Breast epithelium (tissue), 4 donors: Measurements from ENCODE around the gene HOMER1. TPM values are rescaled to one million over a fixed set of nuclear protein-coding genes. Genes with fewer than 3 reads are reported as not detected.

Experiments used
- DNase-seq, 2 donors: peaks; one replicate each; pipeline ENCODE4 v3.0.0-alpha.2; 2019; ENCODE audit warnings: low spot score in 2 of 2
- H3K27ac ChIP-seq, 2 donors: fragments of 200-600 bp; sonication (generic) in 1 of 2; one replicate each; pipeline ENCODE4 v1.5.1; 2016 to 2019; ENCODE audit warnings: mild to moderate bottlenecking in 1 of 2
- H3K27me3 ChIP-seq, 2 donors: fragments of 200-600 bp; sonication (generic) in 1 of 2; one replicate each; pipeline versions ENCODE4 v1.5.1 to v1.6.0; 2017 to 2019; ENCODE audit warnings: control low read depth in 1 of 2, mild to moderate bottlenecking in 1 of 2
- H3K36me3 ChIP-seq: fragments of 200-600 bp; one replicate; pipeline ENCODE4 v1.5.1; 2019
- H3K4me1 ChIP-seq, 2 donors: fragments of 200-600 bp; sonication (generic); one replicate each; pipeline ENCODE4 v1.5.1; 2016 to 2019; ENCODE audit warnings: control low read depth in 1 of 2
- H3K4me3 ChIP-seq, 3 donors: fragments of 200-600 bp; sonication (generic); 1 replicate in 2 of 3; 2 replicates in 1 of 3; pipeline ENCODE4 v1.5.1; 2016 to 2019; ENCODE audit warnings: mild to moderate bottlenecking in 3 of 3, moderate library complexity in 2 of 3
- H3K9me3 ChIP-seq, 2 donors: fragments of 200-600 bp; sonication (generic) in 1 of 2; one replicate each; pipeline ENCODE4 v1.5.1; 2016 to 2019; ENCODE audit warnings: control low read depth in 1 of 2
- CTCF ChIP-seq, 3 donors: fragments of 450-650 bp; IDR thresholded peaks; one replicate each; pipeline ENCODE4 v1.5.1; 2016 to 2017; ENCODE audit warnings: antibody characterized with exemption in 3 of 3, mild to moderate bottlenecking in 3 of 3, moderate library complexity in 3 of 3
- POLR2A ChIP-seq: fragments of 450-650 bp; IDR thresholded peaks from one replicate; pipeline ENCODE4 v1.6.1; 2016; ENCODE audit warnings: antibody characterized with exemption, mild to moderate bottlenecking, moderate library complexity
- POLR2AphosphoS5 ChIP-seq, 3 donors: sonication (generic); formaldehyde crosslinking; IDR thresholded peaks; one replicate each; pipeline ENCODE4 v1.6.1; 2017; ENCODE audit warnings: antibody characterized with exemption in 3 of 3
- intact Hi-C: fragments of 100-400 bp; cut with DNase I; formaldehyde crosslinking; loops from one replicate; pipeline ENCODE4 v1.15.1; 2023; ENCODE audit warnings: low total_unique reads
- total RNA-seq, 3 donors: library from RNA; depleted of rRNA; stranded (reverse); fragments of >200 nt; gene quantifications; one replicate each; pipeline ENCODE4 v1.1.0, GENCODE V29; 2016

The HOMER1 gene
- total RNA-seq, 3 donors from 2014 or later, result 3.2 to 26.2 (median 18.7) TPM

GRCh38 chr5:79546782-79547428, 33.0 kb upstream of the HOMER1 start:
- no peaks in the 10 kb centered on the region for H3K36me3 ChIP-seq
- TF ChIP-seq POLR2A (no peak), POLR2AphosphoS5 (IDR thresholded peaks at IDR 0.05) (no peak), CTCF (IDR thresholded peaks at IDR 0.05) (no peak)
- H3K4me1 ChIP-seq, result no peaks in the 10 kb centered on the region
- no peak for DNase-seq
- intact Hi-C loops, result no loop called here
- H3K9me3 ChIP-seq, result no peaks in the 10 kb centered on the region
- H3K27me3 ChIP-seq, result no peaks in the 10 kb centered on the region
- H3K27ac ChIP-seq, result peak overlapping the region; percentile 73 to 74
- H3K4me3 ChIP-seq, result no peak overlapping the region

GRCh38 chr5:79544131-79544530, 30.2 kb upstream of the HOMER1 start:
- intact Hi-C loops, result no loop called here
- H3K27ac ChIP-seq, result no peak overlapping the region
- no peak for DNase-seq
- no peaks in the 10 kb centered on the region for H3K27me3 ChIP-seq
- no peak overlapping the region for H3K4me3 ChIP-seq
- no peaks in the 10 kb centered on the region for H3K4me1 ChIP-seq
- H3K9me3 ChIP-seq, result no peaks in the 10 kb centered on the region
- H3K36me3 ChIP-seq, result no peaks in the 10 kb centered on the region
- no peak for TF ChIP-seq CTCF (IDR thresholded peaks at IDR 0.05)
- no peak for TF ChIP-seq POLR2AphosphoS5 (IDR thresholded peaks at IDR 0.05)
- TF ChIP-seq POLR2A, result no peak

- Histone ChIP-seq H3K27me3 (no peaks in the 10 kb centered on the region), H3K4me1 (no peaks in the 10 kb centered on the region), H3K27ac (no peak overlapping the region), H3K4me3 (no peak overlapping the region), H3K9me3 (no peaks in the 10 kb centered on the region), H3K36me3 (no peaks in the 10 kb centered on the region)
- no peak for TF ChIP-seq POLR2A
- TF ChIP-seq CTCF (IDR thresholded peaks at IDR 0.05), result no peak
- no peak for TF ChIP-seq POLR2AphosphoS5 (IDR thresholded peaks at IDR 0.05)
- intact Hi-C loops, result no loop called here
- DNase-seq, result no peak
Observed at GRCh38 chr5:79540939-79541338, 27.0 kb upstream of the HOMER1 start.

- Histone ChIP-seq H3K4me3 (no peak overlapping the region), H3K36me3 (no peaks in the 10 kb centered on the region), H3K27ac (no peak overlapping the region), H3K4me1 (no peaks in the 10 kb centered on the region), H3K27me3 (no peaks in the 10 kb centered on the region), H3K9me3 (no peaks in the 10 kb centered on the region)
- TF ChIP-seq POLR2AphosphoS5 (IDR thresholded peaks at IDR 0.05), result no peak
- no peak for TF ChIP-seq POLR2A
- TF ChIP-seq CTCF (IDR thresholded peaks at IDR 0.05), result no peak
- no peak for DNase-seq
- intact Hi-C loops, result no loop called here
Observed at GRCh38 chr5:79536193-79536906, 22.4 kb upstream of the HOMER1 start.

GRCh38 chr5:79535477-79536192, 21.7 kb upstream of the HOMER1 start:
- H3K4me1 ChIP-seq, result no peaks in the 10 kb centered on the region
- no peak overlapping the region for H3K4me3 ChIP-seq
- no peak for DNase-seq
- TF ChIP-seq CTCF (IDR thresholded peaks at IDR 0.05) (peak in 1 of 3 donors; percentile 19), POLR2AphosphoS5 (IDR thresholded peaks at IDR 0.05) (no peak)
- intact Hi-C loops, result no loop called here
- no peak overlapping the region for H3K27ac ChIP-seq
- no peaks in the 10 kb centered on the region for H3K36me3 ChIP-seq
- H3K27me3 ChIP-seq, result no peaks in the 10 kb centered on the region
- no peaks in the 10 kb centered on the region for H3K9me3 ChIP-seq
